Keratinocyte (primary cell): ENCODE results near the gene DCAF6. TPM values are rescaled to one million over a fixed set of nuclear protein-coding genes. Genes with fewer than 3 reads are reported as not detected.

Source experiments
- DNase-seq: peaks from one replicate; pipeline ENCODE4 v3.0.0-alpha.2; 2011; ENCODE audit warnings: low read depth, missing footprints, low spot score
- FAIRE-seq: peaks from 2 replicates; lab custom pipeline; 2011; peaks lifted over from hg19 to GRCh38; lab: Jason Lieb, UNC
- H2AFZ ChIP-seq: 2 replicates; pipeline ENCODE4 v1.6.0; 2012; ENCODE audit warnings: low read length, control low read depth, inconsistent platforms; ENCODE audit not compliant: control insufficient read depth
- H3K27ac ChIP-seq: 2 replicates; pipeline ENCODE4 v1.5.1; 2011; ENCODE audit warnings: low read length; ENCODE audit not compliant: control insufficient read depth, insufficient read depth
- H3K27me3 ChIP-seq: 3 replicates; pipeline ENCODE4 v1.6.0; 2011; ENCODE audit warnings: low read length; ENCODE audit not compliant: control insufficient read depth, insufficient read depth; ENCODE audit errors: extremely low read depth
- H3K36me3 ChIP-seq, 2 experiments: 2 replicates in 1 of 2; 3 replicates in 1 of 2; pipeline ENCODE4 v1.5.1; 2011; ENCODE audit warnings: low read length in 2 of 2, mild to moderate bottlenecking in 1 of 2; ENCODE audit not compliant: control insufficient read depth in 2 of 2, insufficient read depth in 2 of 2; ENCODE audit errors: extremely low read depth in 1 of 2
- H3K4me1 ChIP-seq: 3 replicates; pipeline ENCODE4 v1.5.1; 2011; ENCODE audit warnings: low read length; ENCODE audit not compliant: control insufficient read depth, insufficient read depth; ENCODE audit errors: extremely low read depth
- H3K4me2 ChIP-seq: 3 replicates; pipeline ENCODE4 v1.6.0; 2011; ENCODE audit warnings: low read depth, low read length; ENCODE audit not compliant: control insufficient read depth, insufficient read depth; ENCODE audit errors: extremely low read depth
- H3K4me3 ChIP-seq, 3 experiments: fragments of 200-600 bp in 1 of 3; sonication (generic) in 1 of 3; 2 replicates in 2 of 3; 3 replicates in 1 of 3; pipeline ENCODE4 v1.5.1; 2011 to 2016; ENCODE audit warnings: low read length in 3 of 3, mild to moderate bottlenecking in 3 of 3, control low read depth in 2 of 3, inconsistent platforms in 1 of 3, low read depth in 1 of 3, mixed read lengths in 1 of 3, mixed run types in 1 of 3, moderate library complexity in 1 of 3; ENCODE audit not compliant: control insufficient read depth in 2 of 3, insufficient read depth in 2 of 3; ENCODE audit errors: extremely low read depth in 1 of 3
- H3K79me2 ChIP-seq: 2 replicates; pipeline ENCODE4 v1.6.0; 2012; ENCODE audit warnings: low read length; ENCODE audit not compliant: control insufficient read depth, insufficient read depth
- H3K9ac ChIP-seq: 3 replicates; pipeline ENCODE4 v1.6.0; 2011; ENCODE audit warnings: low read length; ENCODE audit not compliant: control insufficient read depth, insufficient read depth; ENCODE audit errors: extremely low read depth
- H3K9me1 ChIP-seq: 3 replicates; pipeline ENCODE4 v1.6.0; 2011; ENCODE audit warnings: low read length; ENCODE audit not compliant: control insufficient read depth, insufficient read depth; ENCODE audit errors: extremely low read depth
- H3K9me3 ChIP-seq: 2 replicates; pipeline ENCODE4 v1.5.1; 2012; ENCODE audit warnings: low read depth, low read length; ENCODE audit not compliant: control insufficient read depth
- H4K20me1 ChIP-seq: 3 replicates; pipeline ENCODE4 v1.6.0; 2011; ENCODE audit warnings: low read length; ENCODE audit not compliant: control insufficient read depth, insufficient read depth; ENCODE audit errors: extremely low read depth
- EZH2 ChIP-seq: IDR thresholded peaks from one replicate; pipeline ENCODE4 v1.6.1; 2012; ENCODE audit warnings: inconsistent platforms, mild to moderate bottlenecking, low read length, moderate library complexity
- dilution Hi-C: fragments of 300-500 bp; cut with MboI; formaldehyde crosslinking; loops from one replicate; pipeline ENCODE4 v1.7.0; 2020; ENCODE audit warnings: low sequenced_read_pairs; ENCODE audit not compliant: extremely low pct_ligation_motif_present
- polyA plus RNA-seq, 5 experiments: library from polyadenylated mRNA; depleted of rRNA in 3 of 5; stranded (reverse) in 3 of 5; stranded (forward) in 1 of 5; unstranded in 1 of 5; fragments of >200 nt; gene quantifications; 1 replicate in 1 of 5; 2 replicates in 3 of 5; 3 replicates in 1 of 5; pipeline versions ENCODE4 v1.2.1 to v1.2.3, GENCODE V29; 2011 to 2012; ENCODE audit warnings: missing spikeins in 2 of 5, low read depth in 1 of 5, low replicate concordance in 1 of 5
- TF ChIP-seq, protein P1 (sequence below), 3 experiments: IDR thresholded peaks in 1 of 3; conservative IDR thresholded peaks in 1 of 3; optimal IDR thresholded peaks in 1 of 3; 2 replicates in 2 of 3; 3 replicates in 1 of 3; pipeline versions ENCODE3 to v1.5.1; 2011; ENCODE audit warnings: low read length in 3 of 3, mild to moderate bottlenecking in 3 of 3, moderate library complexity in 2 of 3, control low read depth in 1 of 3, inconsistent platforms in 1 of 3; ENCODE audit not compliant: insufficient read depth in 2 of 3; ENCODE audit errors: extremely low read depth in 1 of 3

Gene DCAF6
- polyA plus RNA-seq, 1 donor (not counting 4 experiments of a cell fraction or from before 2014, with no cell fraction given): 109 TPM

GRCh38 chr1:168050307-168050706 lies 113.8 kb downstream of the DCAF6 start:
- H4K20me1 ChIP-seq: no peaks in the 10 kb centered on the region
- dilution Hi-C loops: no loop called here
- FAIRE-seq (no peak), DNase-seq (no peak)
- no peaks in the 10 kb centered on the region for H3K9me1 ChIP-seq
- H3K36me3 ChIP-seq: peaks cover 3 to 6% of the 10 kb centered on the region in 2 experiments
- no peak overlapping the region for H2AFZ ChIP-seq
- no peaks in the 10 kb centered on the region for H3K4me1 ChIP-seq
- H3K4me2 ChIP-seq: no peak overlapping the region
- no peak overlapping the region for H3K27ac ChIP-seq
- H3K9ac ChIP-seq: no peak overlapping the region
- H3K79me2 ChIP-seq: no peaks in the 10 kb centered on the region
- H3K27me3 ChIP-seq: no peaks in the 10 kb centered on the region
- no peaks in the 10 kb centered on the region for H3K9me3 ChIP-seq
- no peak overlapping the region for H3K4me3 ChIP-seq
- TF ChIP-seq EZH2: no peak
- TF ChIP-seq, protein P1, sequence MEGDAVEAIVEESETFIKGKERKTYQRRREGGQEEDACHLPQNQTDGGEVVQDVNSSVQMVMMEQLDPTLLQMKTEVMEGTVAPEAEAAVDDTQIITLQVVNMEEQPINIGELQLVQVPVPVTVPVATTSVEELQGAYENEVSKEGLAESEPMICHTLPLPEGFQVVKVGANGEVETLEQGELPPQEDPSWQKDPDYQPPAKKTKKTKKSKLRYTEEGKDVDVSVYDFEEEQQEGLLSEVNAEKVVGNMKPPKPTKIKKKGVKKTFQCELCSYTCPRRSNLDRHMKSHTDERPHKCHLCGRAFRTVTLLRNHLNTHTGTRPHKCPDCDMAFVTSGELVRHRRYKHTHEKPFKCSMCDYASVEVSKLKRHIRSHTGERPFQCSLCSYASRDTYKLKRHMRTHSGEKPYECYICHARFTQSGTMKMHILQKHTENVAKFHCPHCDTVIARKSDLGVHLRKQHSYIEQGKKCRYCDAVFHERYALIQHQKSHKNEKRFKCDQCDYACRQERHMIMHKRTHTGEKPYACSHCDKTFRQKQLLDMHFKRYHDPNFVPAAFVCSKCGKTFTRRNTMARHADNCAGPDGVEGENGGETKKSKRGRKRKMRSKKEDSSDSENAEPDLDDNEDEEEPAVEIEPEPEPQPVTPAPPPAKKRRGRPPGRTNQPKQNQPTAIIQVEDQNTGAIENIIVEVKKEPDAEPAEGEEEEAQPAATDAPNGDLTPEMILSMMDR (optimal IDR thresholded peaks at IDR 0.05 in 1 of 3, IDR thresholded peaks at IDR 0.05 in 1 of 3, conservative IDR thresholded peaks at IDR 0.05 in 1 of 3; ENCODE audit: extremely low read depth in 1 of 3, insufficient read depth in 2 of 3, low read length in 3 of 3): no peak

DNA sequence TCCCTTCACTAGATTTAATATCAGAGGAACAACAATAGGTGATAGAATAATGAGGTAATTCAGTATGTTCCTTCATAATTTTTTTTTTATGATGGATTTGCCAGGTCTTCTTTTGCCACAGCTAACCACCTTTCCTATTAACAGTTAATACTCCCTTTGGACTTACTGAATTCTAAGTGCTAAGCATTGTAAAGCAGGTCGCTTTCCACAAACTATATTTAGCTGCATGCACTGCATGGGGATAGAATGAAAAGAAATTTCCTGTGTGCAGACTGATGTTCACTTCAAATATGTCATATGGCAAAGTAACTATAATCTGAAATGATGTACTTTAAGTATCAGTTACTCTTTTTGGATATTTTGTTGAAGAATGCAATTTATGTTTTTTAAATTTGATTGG lies 114.4 kb downstream of the DCAF6 start:
- Histone ChIP-seq H3K4me2 (no peak overlapping the region), H2AFZ (no peak overlapping the region), H4K20me1 (no peaks in the 10 kb centered on the region), H3K4me3 (no peak overlapping the region), H3K79me2 (no peaks in the 10 kb centered on the region), H3K9me1 (no peaks in the 10 kb centered on the region), H3K9me3 (no peaks in the 10 kb centered on the region), H3K9ac (no peak overlapping the region), H3K27me3 (no peaks in the 10 kb centered on the region), H3K36me3 (peaks cover 3 to 6% of the 10 kb centered on the region in 2 experiments), H3K27ac (no peak overlapping the region), H3K4me1 (no peaks in the 10 kb centered on the region)
- dilution Hi-C loops: no loop called here
- FAIRE-seq: no peak
- DNase-seq: no peak
- TF ChIP-seq EZH2: no peak
- TF ChIP-seq, protein P1 (optimal IDR thresholded peaks at IDR 0.05 in 1 of 3, IDR thresholded peaks at IDR 0.05 in 1 of 3, conservative IDR thresholded peaks at IDR 0.05 in 1 of 3; ENCODE audit: extremely low read depth in 1 of 3, insufficient read depth in 2 of 3, low read length in 3 of 3): no peak
